Thyroid gland (tissue), 4 donors: ENCODE measurements around the gene GFRA1. TPM values are rescaled to one million over a fixed set of nuclear protein-coding genes. Genes with fewer than 3 reads are reported as not detected.

Experiments used
- DNase-seq, 2 donors: peaks; one replicate each; pipeline ENCODE4 v3.0.0-alpha.2; 2019
- H3K27ac ChIP-seq, 3 donors: fragments of 200-600 bp; sonication (generic); 1 replicate in 2 of 3; 2 replicates in 1 of 3; pipeline ENCODE4 v1.5.1; 2016 to 2019; ENCODE audit warnings: mild to moderate bottlenecking in 1 of 3, moderate library complexity in 1 of 3
- H3K27me3 ChIP-seq: fragments of 200-600 bp; sonication (generic); one replicate; pipeline ENCODE4 v1.5.1; 2019
- H3K36me3 ChIP-seq, 2 donors: fragments of 200-600 bp; sonication (generic); one replicate each; pipeline ENCODE4 v1.5.1; 2016 to 2019
- H3K4me1 ChIP-seq, 2 donors: fragments of 200-600 bp; sonication (generic); one replicate each; pipeline ENCODE4 v1.5.1; 2017 to 2019
- H3K4me3 ChIP-seq, 3 donors: fragments of 200-600 bp; sonication (generic); replicated peaks in 1 of 3; 1 replicate in 2 of 3; 2 replicates in 1 of 3; pipeline ENCODE4 v1.5.1; 2016; ENCODE audit warnings: mild to moderate bottlenecking in 1 of 3
- H3K9me3 ChIP-seq: fragments of 200-600 bp; sonication (generic); one replicate; pipeline ENCODE4 v1.5.1; 2017
- CTCF ChIP-seq, 6 experiments: fragments of 200-600 bp in 3 of 6; fragments of 450-650 bp in 3 of 6; sonication (generic) in 3 of 6; IDR thresholded peaks; one replicate each; pipeline ENCODE4 v1.5.1; 2016 to 2019; ENCODE audit warnings: antibody characterized with exemption in 6 of 6, mild to moderate bottlenecking in 2 of 6, inconsistent platforms in 1 of 6, moderate library complexity in 1 of 6
- POLR2A ChIP-seq, 2 donors: fragments of 450-650 bp; IDR thresholded peaks; one replicate each; pipeline ENCODE4 v1.6.1; 2017; ENCODE audit warnings: antibody characterized with exemption in 2 of 2, mild to moderate bottlenecking in 2 of 2, moderate library complexity in 1 of 2
- WGBS, 2 donors: methylation state at CpG; one replicate each; pipeline ENCODE4 v1.1.5; 2017; 5-methylcytosine and 5-hydroxymethylcytosine counted together
- intact Hi-C: fragments of 100-400 bp; cut with DNase I; formaldehyde crosslinking; loops from one replicate; pipeline ENCODE4 v1.15.1; 2023
- total RNA-seq, 4 donors: library from RNA; depleted of rRNA; stranded (reverse); fragments of >200 nt; gene quantifications; one replicate each; pipeline ENCODE4 v1.2.3, GENCODE V29; 2016

Gene GFRA1
- total RNA-seq, result 10 to 100 TPM in 1 of 4 donors, 1 to 10 TPM in 3; 4.4 to 18.0 (median 5.5) TPM

- H3K36me3 ChIP-seq, result no peaks in the 10 kb centered on the region
- TF ChIP-seq POLR2A (IDR thresholded peaks at IDR 0.05), result no peak
- no peak for TF ChIP-seq CTCF (IDR thresholded peaks at IDR 0.05)
- H3K4me3 ChIP-seq, result peak within 1 kb of the TSS in 2 of 3 donors; percentile 31 to 32
- peaks cover 13% of the 10 kb centered on the region for H3K27me3 ChIP-seq
- WGBS, 2 donors, result 0 to 1% methylated on average over 42 to 59 of the region's 72 CpGs
- peaks cover 19 to 37% of the 10 kb centered on the region in 2 donors for H3K4me1 ChIP-seq
- intact Hi-C loops, result no loop called here
- DNase-seq, result no peak
- no peaks in the 10 kb centered on the region for H3K9me3 ChIP-seq
- no peak within 1 kb of the TSS for H3K27ac ChIP-seq
Observed at GRCh38 chr10:116272440-116273283, at the start of gene GFRA1. GFRA1 (minus strand) TSS chr10:116273206; CDS start chr10:116272029, 1,177 bp downstream.

- DNase-seq, result no peak
- intact Hi-C loops, result no loop called here
- WGBS, 2 donors, result 37 to 44% methylated on average over 2 of the region's 2 CpGs
Observed at GRCh38 chr10:116316503-116316902, 43.5 kb upstream of the GFRA1 start.

GRCh38 chr10:116312548-116312947 lies 39.5 kb upstream of the GFRA1 start:
- no peak for TF ChIP-seq CTCF (IDR thresholded peaks at IDR 0.05)
- no peak for TF ChIP-seq POLR2A (IDR thresholded peaks at IDR 0.05)

More at GRCh38 chr10:116316503-116316902, 43.5 kb upstream of the GFRA1 start:
- TF ChIP-seq POLR2A (IDR thresholded peaks at IDR 0.05) (no peak), CTCF (IDR thresholded peaks at IDR 0.05) (no peak)
- no peak overlapping the region for H3K4me3 ChIP-seq
- no peaks in the 10 kb centered on the region for H3K27me3 ChIP-seq
- no peaks in the 10 kb centered on the region for H3K9me3 ChIP-seq
- H3K4me1 ChIP-seq, result no peaks in the 10 kb centered on the region
- H3K36me3 ChIP-seq, result no peaks in the 10 kb centered on the region
- no peak overlapping the region for H3K27ac ChIP-seq

GRCh38 chr10:116311706-116312490 lies 38.9 kb upstream of the GFRA1 start:
- intact Hi-C loops, result no loop called here
- no peak for DNase-seq
- Histone ChIP-seq H3K4me1 (no peaks in the 10 kb centered on the region), H3K27ac (no peak overlapping the region), H3K27me3 (no peaks in the 10 kb centered on the region), H3K4me3 (no peak overlapping the region), H3K36me3 (no peaks in the 10 kb centered on the region), H3K9me3 (no peaks in the 10 kb centered on the region)
- no peak for TF ChIP-seq CTCF (IDR thresholded peaks at IDR 0.05)
- TF ChIP-seq POLR2A (IDR thresholded peaks at IDR 0.05), result no peak
- WGBS, 2 donors, result 56 to 63% methylated on average over 2 of the region's 2 CpGs

More at GRCh38 chr10:116312548-116312947, 39.5 kb upstream of the GFRA1 start:
- no peaks in the 10 kb centered on the region for H3K4me1 ChIP-seq
- H3K27ac ChIP-seq, result no peak overlapping the region
- 85 to 91% methylated on average over 4 of the region's 4 CpGs for WGBS, 2 donors
- no peaks in the 10 kb centered on the region for H3K9me3 ChIP-seq
- DNase-seq, result no peak
- intact Hi-C loops, result no loop called here
- H3K36me3 ChIP-seq, result no peaks in the 10 kb centered on the region
- no peak overlapping the region for H3K4me3 ChIP-seq
- no peaks in the 10 kb centered on the region for H3K27me3 ChIP-seq
